T-cell (primary cell): ENCODE data around the gene RGL1. TPM values are rescaled to one million over a fixed set of nuclear protein-coding genes. Genes with fewer than 3 reads are reported as not detected.
A peak's percentile ranks its signal among the peaks of the same experiment; 100 is the strongest.

Experiments
- ATAC-seq, 4 experiments: fragments of 200-7000 bp in 3 of 4; fragments of 150-1000 bp in 1 of 4; cut with Tn5 transposase; replicated peaks in 1 of 4; 1 replicate in 3 of 4; 2 replicates in 1 of 4; pipeline ENCODE4 v1.10.0; 2021; ENCODE audit warnings: moderate library complexity in 3 of 4, mild to moderate bottlenecking in 2 of 4, moderate number of reproducible peaks in 1 of 4
- CTCF ChIA-PET, 2 donors: fragments of 300-600 bp; sonication (Branson Sonifier 250); formaldehyde crosslinking; loops; one replicate each; lab custom pipeline; 2022; ENCODE audit warnings: antibody characterized with exemption in 2 of 2; lab: Charles Lee
- POLR2A ChIA-PET, 2 donors: fragments of 300-600 bp; sonication (Branson Sonifier 250); formaldehyde crosslinking; loops; one replicate each; lab custom pipeline; 2022; ENCODE audit warnings: antibody characterized with exemption in 2 of 2; lab: Charles Lee
- DNase-seq, 35 experiments: peaks; one replicate each; pipeline versions ENCODE4 v3.0.0 to v3.0.0-alpha.2; 2013 to 2023
- H3K27ac ChIP-seq: one replicate; pipeline ENCODE4 v1.5.1; 2013; ENCODE audit warnings: low read length
- H3K27me3 ChIP-seq, 2 experiments: replicated peaks in 1 of 2; 1 replicate in 1 of 2; 2 replicates in 1 of 2; pipeline versions ENCODE4 v1.6.1 to v1.7.0; 2013; ENCODE audit warnings: low read length in 1 of 2, mixed read lengths in 1 of 2; ENCODE audit not compliant: control insufficient read depth in 2 of 2, insufficient read depth in 2 of 2; ENCODE audit errors: extremely low read depth in 1 of 2
- H3K36me3 ChIP-seq, 2 donors: 1 replicate in 1 of 2; 2 replicates in 1 of 2; pipeline versions ENCODE4 v1.6.1 to v1.7.0; 2013; ENCODE audit warnings: low read length in 1 of 2; ENCODE audit not compliant: control insufficient read depth in 2 of 2, insufficient read depth in 1 of 2; ENCODE audit errors: extremely low read depth in 1 of 2
- H3K4me1 ChIP-seq, 2 experiments: 1 replicate in 1 of 2; 2 replicates in 1 of 2; pipeline versions ENCODE4 v1.6.1 to v1.7.0; 2013; ENCODE audit warnings: low read length in 2 of 2, mixed read lengths in 1 of 2; ENCODE audit not compliant: insufficient read depth in 2 of 2, control insufficient read depth in 1 of 2; ENCODE audit errors: extremely low read depth in 1 of 2
- H3K4me3 ChIP-seq, 2 donors: 1 replicate in 1 of 2; 2 replicates in 1 of 2; pipeline versions ENCODE4 v1.5.1 to v1.7.0; 2013; ENCODE audit warnings: mild to moderate bottlenecking in 2 of 2, low read length in 1 of 2, moderate library complexity in 1 of 2; ENCODE audit not compliant: control insufficient read depth in 1 of 2; ENCODE audit errors: extremely low read depth in 1 of 2
- H3K9me3 ChIP-seq: 2 replicates; pipeline ENCODE4 v1.7.0; 2013
- H3K27ac Mint-ChIP-seq, 2 donors: one replicate each; pipeline ENCODE4 v1.8.0; 2020 to 2021; ENCODE audit warnings: mild to moderate bottlenecking in 2 of 2, mixed read lengths in 2 of 2
- H3K27me3 Mint-ChIP-seq, 2 donors: one replicate each; pipeline ENCODE4 v1.8.0; 2021 to 2022; ENCODE audit warnings: mixed read lengths in 2 of 2
- H3K36me3 Mint-ChIP-seq: one replicate; pipeline ENCODE4 v1.8.0; 2021; ENCODE audit warnings: mixed read lengths
- H3K4me1 Mint-ChIP-seq, 3 donors: one replicate each; pipeline ENCODE4 v1.8.0; 2020 to 2022; ENCODE audit warnings: mixed read lengths in 3 of 3, mild to moderate bottlenecking in 1 of 3
- H3K4me3 Mint-ChIP-seq, 3 donors: one replicate each; pipeline ENCODE4 v1.8.0; 2020 to 2022; ENCODE audit warnings: mild to moderate bottlenecking in 3 of 3, mixed read lengths in 3 of 3, moderate library complexity in 3 of 3
- H3K9me3 Mint-ChIP-seq, 3 donors: one replicate each; pipeline ENCODE4 v1.8.0; 2020 to 2022; ENCODE audit warnings: mixed read lengths in 3 of 3
- WGBS: methylation state at CpG from one replicate; pipeline ENCODE4 v1.1.5; 2013; ENCODE audit warnings: missing lambda C conversion rate; ENCODE audit not compliant: insufficient coverage; 5-methylcytosine and 5-hydroxymethylcytosine counted together
- total RNA-seq, 35 experiments: library from RNA in 6 of 35; stranded (reverse) in 6 of 35; fragments of 120-200 nt in 1 of 35; gene quantifications; one replicate each; pipeline versions ENCODE4 v1.2.1 to v1.2.4 and lab custom pipeline; 2013 to 2026

Gene RGL1
- total RNA-seq, 5 donors from 2014 or later (not counting 1 experiment from before 2014, with no cell fraction given) = 1.7 to 3.3 (median 2.3) TPM

- DNase-seq (no peak), ATAC-seq (no peak)
- Mint-ChIP-seq H3K36me3 (no peaks in the 10 kb centered on the region), H3K27me3 (no peaks in the 10 kb centered on the region), H3K4me1 (no peaks in the 10 kb centered on the region), H3K4me3 (no peak overlapping the region), H3K27ac (no peak overlapping the region), H3K9me3 (no peaks in the 10 kb centered on the region)
- POLR2A ChIA-PET = no interaction called here
- WGBS = no CpG with 5 or more reads among the region's 1 CpG
- Histone ChIP-seq H3K36me3 (no peaks in the 10 kb centered on the region), H3K27ac (no peak overlapping the region), H3K27me3 (no peaks in the 10 kb centered on the region), H3K4me3 (no peak overlapping the region), H3K9me3 (no peaks in the 10 kb centered on the region), H3K4me1 (no peaks in the 10 kb centered on the region)
- CTCF ChIA-PET = interaction anchor here in 1 of 2 donors (0.6 kb wide), 1 partner anchor 590 kb away, joined by 3 read pairs; no protein-coding TSS in a partner anchor
These were observed 10.8 kb upstream of the RGL1 start for GRCh38 chr1:183794088-183794487.

- Mint-ChIP-seq H3K27ac (no peak overlapping the region), H3K4me1 (peaks cover 3 to 5% (median 4%) of the 10 kb centered on the region in 3 donors)
These were observed 4.5 kb upstream of the RGL1 start for GRCh38 chr1:183800449-183800848.

GRCh38 chr1:183801649-183802048 lies 3.3 kb upstream of the RGL1 start:
- CTCF ChIA-PET = no interaction called here
- H3K9me3 ChIP-seq = no peaks in the 10 kb centered on the region

More at GRCh38 chr1:183800449-183800848, 4.5 kb upstream of the RGL1 start:
- ATAC-seq = no peak
- Histone ChIP-seq H3K4me3 (no peak overlapping the region), H3K4me1 (peaks cover 0 to 7% of the 10 kb centered on the region in 2 experiments), H3K9me3 (no peaks in the 10 kb centered on the region), H3K36me3 (no peaks in the 10 kb centered on the region), H3K27me3 (peaks cover 0 to 5% of the 10 kb centered on the region in 2 experiments), H3K27ac (no peak overlapping the region)
- CTCF ChIA-PET = no interaction called here
- DNase-seq = no peak
- POLR2A ChIA-PET = no interaction called here
- Mint-ChIP-seq H3K27me3 (peaks cover 0 to 3% of the 10 kb centered on the region in 2 donors), H3K9me3 (peaks cover 4 to 35% (median 22%) of the 10 kb centered on the region in 3 donors), H3K36me3 (peaks cover 15% of the 10 kb centered on the region), H3K4me3 (no peak overlapping the region)
- WGBS = no CpG with 5 or more reads among the region's 1 CpG

GRCh38 chr1:183804387-183804786 lies 533 bp upstream of the RGL1 start:
- no peak for ATAC-seq
- Mint-ChIP-seq H3K27ac (no peak overlapping the region), H3K4me1 (peaks cover 6 to 17% (median 12%) of the 10 kb centered on the region in 3 donors), H3K4me3 (peak overlapping the region; percentile 71 to 92 (median 84)), H3K9me3 (peaks cover 4 to 34% (median 21%) of the 10 kb centered on the region in 3 donors), H3K36me3 (peaks cover 20% of the 10 kb centered on the region), H3K27me3 (peaks cover 9 to 21% of the 10 kb centered on the region in 2 donors)
- DNase-seq = no peak
- H3K36me3 ChIP-seq = no peaks in the 10 kb centered on the region
- POLR2A ChIA-PET = no interaction called here
- no CpG with 5 or more reads among the region's 5 CpGs for WGBS
- H3K27ac ChIP-seq = no peak overlapping the region
- H3K4me1 ChIP-seq = peaks cover 7 to 10% of the 10 kb centered on the region in 2 experiments
- H3K27me3 ChIP-seq = peaks cover 0 to 6% of the 10 kb centered on the region in 2 experiments
- H3K9me3 ChIP-seq = no peaks in the 10 kb centered on the region
- CTCF ChIA-PET = no interaction called here
- no peak overlapping the region for H3K4me3 ChIP-seq

More at GRCh38 chr1:183801649-183802048, 3.3 kb upstream of the RGL1 start:
- no peak for DNase-seq
- Histone ChIP-seq H3K27ac (no peak overlapping the region), H3K4me1 (peaks cover 7 to 10% of the 10 kb centered on the region in 2 experiments), H3K4me3 (no peak overlapping the region), H3K27me3 (peaks cover 0 to 6% of the 10 kb centered on the region in 2 experiments), H3K36me3 (no peaks in the 10 kb centered on the region)
- Mint-ChIP-seq H3K27ac (no peak overlapping the region), H3K9me3 (peaks cover 4 to 35% (median 22%) of the 10 kb centered on the region in 3 donors), H3K36me3 (peaks cover 15% of the 10 kb centered on the region), H3K4me1 (peaks cover 6 to 15% (median 12%) of the 10 kb centered on the region in 3 donors), H3K4me3 (no peak overlapping the region), H3K27me3 (peaks cover 0 to 8% of the 10 kb centered on the region in 2 donors)
- 83% methylated on average over 1 of the region's 2 CpGs for WGBS
- POLR2A ChIA-PET = no interaction called here
- no peak for ATAC-seq

GRCh38 chr1:183806125-183806524 lies 1.2 kb downstream of the RGL1 start:
- Histone ChIP-seq H3K27ac (no peak overlapping the region), H3K27me3 (peaks cover 0 to 6% of the 10 kb centered on the region in 2 experiments), H3K9me3 (no peaks in the 10 kb centered on the region), H3K36me3 (no peaks in the 10 kb centered on the region), H3K4me1 (peaks cover 7 to 10% of the 10 kb centered on the region in 2 experiments), H3K4me3 (no peak overlapping the region)
- no peak for ATAC-seq
- POLR2A ChIA-PET = no interaction called here
- no CpG with 5 or more reads among the region's 4 CpGs for WGBS
- H3K4me3 Mint-ChIP-seq = peak overlapping the region in 1 of 3 donors; percentile 92
- H3K27me3 Mint-ChIP-seq = peaks cover 17 to 21% of the 10 kb centered on the region in 2 donors
- no peak for DNase-seq
- H3K36me3 Mint-ChIP-seq = peaks cover 17% of the 10 kb centered on the region
- H3K9me3 Mint-ChIP-seq = peaks cover 0 to 20% (median 10%) of the 10 kb centered on the region in 3 donors
- CTCF ChIA-PET = interaction anchor here in 1 of 2 donors (0.6 kb wide), 2 partner anchors 773 to 1777 kb away, joined by 4 to 5 read pairs; no protein-coding TSS in a partner anchor
- no peak overlapping the region for H3K27ac Mint-ChIP-seq
- H3K4me1 Mint-ChIP-seq = peaks cover 6 to 17% (median 12%) of the 10 kb centered on the region in 3 donors

GRCh38 chr1:183806675-183807074 lies 1.8 kb downstream of the RGL1 start:
- H3K27me3 ChIP-seq = peaks cover 0 to 6% of the 10 kb centered on the region in 2 experiments
- Mint-ChIP-seq H3K4me1 (peaks cover 6 to 17% (median 12%) of the 10 kb centered on the region in 3 donors), H3K27me3 (peaks cover 17 to 21% of the 10 kb centered on the region in 2 donors), H3K9me3 (peaks cover 0 to 15% (median 5%) of the 10 kb centered on the region in 3 donors), H3K4me3 (peak overlapping the region in 1 of 3 donors; percentile 92), H3K36me3 (peaks cover 15% of the 10 kb centered on the region), H3K27ac (no peak overlapping the region)
- H3K4me3 ChIP-seq = no peak overlapping the region
- no peaks in the 10 kb centered on the region for H3K36me3 ChIP-seq
- no peak overlapping the region for H3K27ac ChIP-seq
- CTCF ChIA-PET = no interaction called here
- POLR2A ChIA-PET = no interaction called here
- H3K9me3 ChIP-seq = no peaks in the 10 kb centered on the region
- ATAC-seq = no peak
- DNase-seq = no peak
- peaks cover 7 to 10% of the 10 kb centered on the region in 2 experiments for H3K4me1 ChIP-seq
- WGBS = no CpG with 5 or more reads among the region's 1 CpG
